DND-41 (cell line): ENCODE measurements around the gene TEAD1.

Source experiments
- ATAC-seq: fragments of 200-7000 bp; cut with Tn5 transposase; 3 replicates; pipeline ENCODE4 v1.9.1; 2021; ENCODE audit warnings: low read depth; ENCODE audit not compliant: insufficient read depth
- DNase-seq: peaks from one replicate; pipeline ENCODE4 v3.0.0-alpha.2; 2020
- H2AFZ ChIP-seq: 2 replicates; pipeline ENCODE4 v1.6.0; 2012; ENCODE audit warnings: low read depth, low read length
- H3K27ac ChIP-seq: 2 replicates; pipeline ENCODE4 v1.5.1; 2012; ENCODE audit warnings: low read length, inconsistent platforms
- H3K27me3 ChIP-seq: fragments of 200-600 bp; sonication (generic); 2 replicates; pipeline ENCODE4 v1.6.0; 2012; ENCODE audit warnings: low read length, mild to moderate bottlenecking, inconsistent platforms; ENCODE audit not compliant: insufficient read depth, poor library complexity
- H3K36me3 ChIP-seq: 2 replicates; pipeline ENCODE4 v1.5.1; 2012; ENCODE audit warnings: low read length, inconsistent platforms; ENCODE audit not compliant: insufficient read depth
- H3K4me1 ChIP-seq: 2 replicates; pipeline ENCODE4 v1.5.1; 2012; ENCODE audit warnings: mild to moderate bottlenecking, low read length; ENCODE audit not compliant: insufficient read depth
- H3K4me2 ChIP-seq: 2 replicates; pipeline ENCODE4 v1.6.0; 2012; ENCODE audit warnings: mild to moderate bottlenecking, moderate library complexity, low read length, inconsistent platforms; ENCODE audit not compliant: insufficient read depth
- H3K4me3 ChIP-seq, 2 experiments: fragments of 200-600 bp in 1 of 2; shearing (Covaris generic) in 1 of 2; 2 replicates each; pipeline ENCODE4 v1.5.1; 2012 to 2016; ENCODE audit warnings: inconsistent platforms in 2 of 2, low read length in 2 of 2, mild to moderate bottlenecking in 2 of 2, low read depth in 1 of 2, moderate library complexity in 1 of 2
- H3K79me2 ChIP-seq: 2 replicates; pipeline ENCODE4 v1.6.0; 2012; ENCODE audit warnings: low read length, inconsistent platforms; ENCODE audit not compliant: insufficient read depth
- H3K9ac ChIP-seq: 2 replicates; pipeline ENCODE4 v1.6.0; 2012; ENCODE audit warnings: low read depth, mild to moderate bottlenecking, inconsistent platforms, low read length, moderate library complexity
- H3K9me3 ChIP-seq: 2 replicates; pipeline ENCODE4 v1.5.1; 2012; ENCODE audit warnings: low read length, moderate library complexity, mild to moderate bottlenecking, inconsistent platforms; ENCODE audit not compliant: insufficient read depth, severe bottlenecking
- H4K20me1 ChIP-seq: 2 replicates; pipeline ENCODE4 v1.6.0; 2012; ENCODE audit warnings: low read length; ENCODE audit not compliant: insufficient read depth
- EZH2 ChIP-seq: IDR thresholded peaks from 3 replicates; pipeline ENCODE4 v1.6.1; 2012; ENCODE audit warnings: borderline replicate concordance, low read depth, mild to moderate bottlenecking, moderate library complexity, low read length, inconsistent platforms; ENCODE audit not compliant: severe bottlenecking
- TF ChIP-seq, protein P1 (sequence below): IDR thresholded peaks from 2 replicates; pipeline ENCODE4 v1.5.1; 2012; ENCODE audit warnings: borderline replicate concordance, low read length, moderate library complexity, mild to moderate bottlenecking; ENCODE audit not compliant: poor library complexity, severe bottlenecking; ENCODE audit errors: extremely low read depth

The TEAD1 gene

DNA sequence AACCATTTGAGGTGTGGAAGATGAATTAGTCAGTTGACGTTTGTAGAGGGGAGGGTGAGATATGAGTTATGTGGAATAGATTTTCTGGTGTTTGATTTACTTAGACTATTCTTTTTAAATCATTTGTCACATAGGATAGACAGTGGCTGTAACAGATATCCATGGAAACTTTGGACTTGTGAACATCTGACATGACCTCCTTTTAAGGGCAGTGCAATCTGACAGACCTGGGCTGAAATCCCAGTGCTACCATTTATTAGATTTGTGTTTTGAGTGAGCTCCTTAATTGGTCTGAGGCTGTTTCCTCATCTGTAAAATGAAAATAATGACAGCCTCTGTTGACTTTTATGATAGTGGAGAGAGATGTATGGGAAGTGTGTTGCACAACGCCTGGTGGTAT, 159.9 kb downstream of the TEAD1 start:
- Histone ChIP-seq H3K4me1 (peaks cover 16% of the 10 kb centered on the region), H3K79me2 (no peaks in the 10 kb centered on the region), H3K27ac (no peak overlapping the region), H3K9ac (no peak overlapping the region), H3K4me2 (no peak overlapping the region), H2AFZ (no peak overlapping the region), H3K4me3 (no peak overlapping the region), H3K27me3 (peaks cover 1% of the 10 kb centered on the region), H3K9me3 (no peaks in the 10 kb centered on the region), H3K36me3 (no peaks in the 10 kb centered on the region), H4K20me1 (no peaks in the 10 kb centered on the region)
- no peak for DNase-seq
- ATAC-seq, result no peak
- TF ChIP-seq, protein P1, sequence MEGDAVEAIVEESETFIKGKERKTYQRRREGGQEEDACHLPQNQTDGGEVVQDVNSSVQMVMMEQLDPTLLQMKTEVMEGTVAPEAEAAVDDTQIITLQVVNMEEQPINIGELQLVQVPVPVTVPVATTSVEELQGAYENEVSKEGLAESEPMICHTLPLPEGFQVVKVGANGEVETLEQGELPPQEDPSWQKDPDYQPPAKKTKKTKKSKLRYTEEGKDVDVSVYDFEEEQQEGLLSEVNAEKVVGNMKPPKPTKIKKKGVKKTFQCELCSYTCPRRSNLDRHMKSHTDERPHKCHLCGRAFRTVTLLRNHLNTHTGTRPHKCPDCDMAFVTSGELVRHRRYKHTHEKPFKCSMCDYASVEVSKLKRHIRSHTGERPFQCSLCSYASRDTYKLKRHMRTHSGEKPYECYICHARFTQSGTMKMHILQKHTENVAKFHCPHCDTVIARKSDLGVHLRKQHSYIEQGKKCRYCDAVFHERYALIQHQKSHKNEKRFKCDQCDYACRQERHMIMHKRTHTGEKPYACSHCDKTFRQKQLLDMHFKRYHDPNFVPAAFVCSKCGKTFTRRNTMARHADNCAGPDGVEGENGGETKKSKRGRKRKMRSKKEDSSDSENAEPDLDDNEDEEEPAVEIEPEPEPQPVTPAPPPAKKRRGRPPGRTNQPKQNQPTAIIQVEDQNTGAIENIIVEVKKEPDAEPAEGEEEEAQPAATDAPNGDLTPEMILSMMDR, result no peak
- no peak for TF ChIP-seq EZH2

DNA sequence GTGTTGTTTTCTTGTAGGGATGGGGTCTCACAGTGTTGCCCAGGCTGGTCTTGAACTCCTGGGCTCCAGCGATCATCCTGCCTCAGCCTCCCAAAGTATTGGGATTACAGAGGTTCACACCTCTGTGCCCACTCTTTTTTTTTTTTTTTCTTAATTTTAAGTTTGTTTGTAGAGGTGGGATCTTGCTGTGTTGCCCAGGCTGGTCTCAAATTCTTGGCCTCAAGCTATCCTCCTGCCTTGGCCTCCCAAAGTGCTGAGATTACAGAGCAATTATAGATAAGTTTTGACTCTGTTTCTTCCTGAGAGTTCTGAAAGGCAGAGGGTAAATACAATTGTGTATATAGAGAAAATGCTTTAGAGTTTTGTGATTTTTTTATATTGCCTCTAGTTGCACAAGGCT, 160.4 kb downstream of the TEAD1 start:
- H3K4me1 ChIP-seq, result peaks cover 15% of the 10 kb centered on the region
- H3K9ac ChIP-seq, result no peak overlapping the region
- H3K36me3 ChIP-seq, result no peaks in the 10 kb centered on the region
- no peaks in the 10 kb centered on the region for H3K9me3 ChIP-seq
- H4K20me1 ChIP-seq, result no peaks in the 10 kb centered on the region
- H3K4me3 ChIP-seq, result no peak overlapping the region
- H3K27me3 ChIP-seq, result no peaks in the 10 kb centered on the region
- TF ChIP-seq EZH2, result no peak
- TF ChIP-seq, protein P1, result no peak
- no peaks in the 10 kb centered on the region for H3K79me2 ChIP-seq
- H3K27ac ChIP-seq, result no peak overlapping the region
- H3K4me2 ChIP-seq, result no peak overlapping the region
- ATAC-seq (no peak), DNase-seq (no peak)
- H2AFZ ChIP-seq, result no peak overlapping the region

DNA sequence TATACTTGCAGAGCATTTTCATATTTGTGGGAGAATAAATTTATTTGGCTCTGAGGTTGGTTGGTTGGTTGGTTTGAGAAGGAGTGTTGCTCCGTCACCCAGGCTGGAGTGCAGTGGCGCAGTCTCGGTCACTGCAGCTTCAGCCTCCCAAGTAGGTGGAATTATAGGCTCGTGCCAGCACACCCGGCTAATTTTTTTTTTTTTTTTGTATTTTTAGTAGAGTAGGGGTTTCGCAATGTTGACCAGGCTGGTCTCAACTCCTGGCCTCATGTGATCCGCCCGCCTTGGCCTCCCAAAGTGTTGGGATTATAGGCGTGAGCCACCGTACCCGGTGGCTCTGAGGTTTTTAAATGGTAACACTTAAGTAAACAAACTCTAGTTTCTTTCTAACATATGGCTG, 161.1 kb downstream of the TEAD1 start:
- Histone ChIP-seq H3K4me2 (no peak overlapping the region), H3K4me1 (peaks cover 15% of the 10 kb centered on the region), H3K27ac (no peak overlapping the region), H2AFZ (no peak overlapping the region), H4K20me1 (no peaks in the 10 kb centered on the region), H3K9me3 (no peaks in the 10 kb centered on the region), H3K4me3 (no peak overlapping the region), H3K27me3 (no peaks in the 10 kb centered on the region), H3K9ac (no peak overlapping the region), H3K79me2 (no peaks in the 10 kb centered on the region), H3K36me3 (no peaks in the 10 kb centered on the region)
- no peak for DNase-seq
- TF ChIP-seq, protein P1, result no peak
- TF ChIP-seq EZH2, result no peak
- ATAC-seq, result no peak
